B cell (primary cell): Measurements from ENCODE around the gene TEX10. TPM values are rescaled to one million over a fixed set of nuclear protein-coding genes. Genes with fewer than 3 reads are reported as not detected.

Experiments used
- ATAC-seq: fragments of 200-7000 bp; cut with Tn5 transposase; one replicate; pipeline ENCODE4 v1.10.0; 2021; ENCODE audit warnings: low read depth, mild to moderate bottlenecking, moderate number of reproducible peaks, moderate library complexity
- CTCF ChIA-PET: fragments of 350-600 bp; sonication (Branson Sonifier 250); formaldehyde crosslinking; loops from one replicate; lab custom pipeline; 2021; ENCODE audit warnings: antibody characterized with exemption, inconsistent platforms; lab: Charles Lee
- POLR2A ChIA-PET: fragments of 350-600 bp; sonication (Branson Sonifier 250); formaldehyde crosslinking; loops from one replicate; lab custom pipeline; 2021; ENCODE audit warnings: antibody characterized with exemption; lab: Charles Lee
- DNase-seq: peaks from one replicate; pipeline ENCODE4 v3.0.0; 2013
- H2AFZ ChIP-seq: 2 replicates; pipeline ENCODE4 v1.6.1; 2012; ENCODE audit warnings: mild to moderate bottlenecking, low read depth, low read length; ENCODE audit not compliant: insufficient read depth, poor library complexity, severe bottlenecking
- H3K27ac ChIP-seq, 2 donors: 1 replicate in 1 of 2; 2 replicates in 1 of 2; pipeline ENCODE4 v1.5.1; 2012 to 2013; ENCODE audit warnings: low read length in 2 of 2, mild to moderate bottlenecking in 2 of 2, moderate library complexity in 1 of 2
- H3K27me3 ChIP-seq, 4 experiments: fragments of 200-600 bp in 1 of 4; sonication (generic) in 1 of 4; replicated peaks in 1 of 4; 1 replicate in 2 of 4; 2 replicates in 2 of 4; pipeline versions ENCODE4 v1.6.1 to v1.7.0; 2013 to 2016; ENCODE audit warnings: low read length in 3 of 4, mild to moderate bottlenecking in 2 of 4, mixed read lengths in 1 of 4, moderate library complexity in 1 of 4; ENCODE audit not compliant: insufficient read depth in 4 of 4, control insufficient read depth in 3 of 4; ENCODE audit errors: control extremely low read depth in 1 of 4
- H3K36me3 ChIP-seq, 2 experiments: replicated peaks in 1 of 2; 1 replicate in 1 of 2; 2 replicates in 1 of 2; pipeline versions ENCODE4 v1.6.1 to v1.7.1; 2013; ENCODE audit warnings: low read length in 1 of 2; ENCODE audit not compliant: insufficient read depth in 2 of 2, control insufficient read depth in 1 of 2; ENCODE audit errors: control extremely low read depth in 1 of 2, extremely low read depth in 1 of 2
- H3K4me1 ChIP-seq, 2 donors: fragments of 200-600 bp in 1 of 2; sonication (generic) in 1 of 2; 1 replicate in 1 of 2; 2 replicates in 1 of 2; pipeline versions ENCODE4 v1.5.1 to v1.6.1; 2013 to 2017; ENCODE audit warnings: low read length in 2 of 2; ENCODE audit not compliant: control insufficient read depth in 2 of 2, insufficient read depth in 2 of 2
- H3K4me2 ChIP-seq: replicated peaks from 2 replicates; pipeline ENCODE3; 2012; ENCODE audit warnings: mild to moderate bottlenecking, low read depth, low read length; ENCODE audit not compliant: poor library complexity, severe bottlenecking
- H3K4me3 ChIP-seq, 5 experiments: fragments of 200-600 bp in 1 of 5; sonication (generic) in 1 of 5; 1 replicate in 3 of 5; 2 replicates in 2 of 5; pipeline versions ENCODE4 v1.5.1 to v1.7.0; 2011 to 2016; ENCODE audit warnings: low read length in 4 of 5, mild to moderate bottlenecking in 4 of 5, low read depth in 2 of 5, control low read depth in 1 of 5, moderate library complexity in 1 of 5; ENCODE audit not compliant: insufficient read depth in 1 of 5; ENCODE audit errors: control extremely low read depth in 1 of 5, extremely low read depth in 1 of 5
- H3K79me2 ChIP-seq: fragments of 200-600 bp; sonication (generic); one replicate; pipeline ENCODE4 v1.6.0; 2016; ENCODE audit warnings: low read length; ENCODE audit not compliant: control insufficient read depth, insufficient read depth
- H3K9ac ChIP-seq: fragments of 200-600 bp; sonication (generic); 2 replicates; pipeline ENCODE4 v1.6.1; 2017; ENCODE audit warnings: mild to moderate bottlenecking, low read length, moderate library complexity
- H3K9me3 ChIP-seq, 3 donors: one replicate each; pipeline versions ENCODE4 v1.6.1 to v1.7.1; 2013; ENCODE audit warnings: low read length in 2 of 3; ENCODE audit not compliant: control insufficient read depth in 2 of 3, insufficient read depth in 1 of 3; ENCODE audit errors: control extremely low read depth in 1 of 3
- H4K20me1 ChIP-seq: 2 replicates; pipeline ENCODE4 v1.6.0; 2012; ENCODE audit warnings: mild to moderate bottlenecking, low read length; ENCODE audit not compliant: insufficient read depth, control insufficient read depth, poor library complexity, severe bottlenecking
- H3K27ac Mint-ChIP-seq: one replicate; pipeline ENCODE4 v1.8.0; 2021; ENCODE audit warnings: mixed read lengths
- H3K27me3 Mint-ChIP-seq: one replicate; pipeline ENCODE4 v1.8.0; 2021; ENCODE audit warnings: mixed read lengths
- H3K4me1 Mint-ChIP-seq: one replicate; pipeline ENCODE4 v1.8.0; 2021; ENCODE audit warnings: mixed read lengths
- H3K4me3 Mint-ChIP-seq: one replicate; pipeline ENCODE4 v1.8.0; 2021; ENCODE audit warnings: mixed read lengths
- H3K9me3 Mint-ChIP-seq: one replicate; pipeline ENCODE4 v1.8.0; 2022; ENCODE audit warnings: mixed read lengths; ENCODE audit not compliant: insufficient read depth
- CTCF ChIP-seq: fragments of 200-600 bp; IDR thresholded peaks from one replicate; pipeline ENCODE4 v1.8.0; 2022; ENCODE audit warnings: antibody characterized with exemption, mild to moderate bottlenecking
- EZH2 ChIP-seq: IDR thresholded peaks from 2 replicates; pipeline ENCODE4 v1.6.1; 2012; ENCODE audit warnings: borderline replicate concordance, low read depth, mild to moderate bottlenecking, moderate library complexity, low read length; ENCODE audit not compliant: insufficient read depth, poor library complexity, severe bottlenecking
- WGBS: methylation state at CpG from one replicate; pipeline ENCODE4 v1.1.5; 2013; ENCODE audit warnings: missing lambda C conversion rate; ENCODE audit not compliant: insufficient coverage; 5-methylcytosine and 5-hydroxymethylcytosine counted together
- intact Hi-C: fragments of 100-400 bp; cut with micrococcal nuclease; formaldehyde crosslinking; loops from one replicate; pipeline ENCODE4 v1.10.0; 2022
- polyA plus RNA-seq: library from polyadenylated mRNA; depleted of rRNA; stranded (reverse); fragments of >200 nt; gene quantifications from 2 replicates; pipeline ENCODE4 v1.2.3, GENCODE V29; 2012
- total RNA-seq, 2 donors: library from RNA; stranded (reverse); fragments of 120-200 nt in 1 of 2; gene quantifications; 1 replicate in 1 of 2; 2 replicates in 1 of 2; pipeline versions ENCODE4 v1.2.3 to v1.2.4, GENCODE V29; 2013 to 2022

Gene TEX10
- total and polyA plus RNA-seq, 2 donors (not counting 1 experiment from before 2014, with no cell fraction given), result 15.5 to 24.9 TPM

GRCh38 chr9:100375658-100376057, 22.9 kb upstream of the TEX10 start:
- no peaks in the 10 kb centered on the region for H3K4me1 ChIP-seq
- no peaks in the 10 kb centered on the region for H3K4me1 Mint-ChIP-seq
- no peak overlapping the region for H3K27ac ChIP-seq
- H2AFZ ChIP-seq, result no peak overlapping the region
- intact Hi-C loops, result no loop called here
- H3K9me3 Mint-ChIP-seq, result no peaks in the 10 kb centered on the region
- no peak overlapping the region for H3K9ac ChIP-seq
- H4K20me1 ChIP-seq, result no peaks in the 10 kb centered on the region
- H3K9me3 ChIP-seq, result peaks cover 0 to 2% (median 0%) of the 10 kb centered on the region in 3 donors
- no peaks in the 10 kb centered on the region for H3K79me2 ChIP-seq
- no peak overlapping the region for H3K4me3 Mint-ChIP-seq
- CTCF ChIA-PET, result no interaction called here
- H3K27ac Mint-ChIP-seq, result no peak overlapping the region
- DNase-seq (no peak), ATAC-seq (no peak)
- no peak overlapping the region for H3K4me2 ChIP-seq
- WGBS, result 96% methylated on average over 5 of the region's 5 CpGs
- no peaks in the 10 kb centered on the region for H3K27me3 ChIP-seq
- no peaks in the 10 kb centered on the region for H3K36me3 ChIP-seq
- POLR2A ChIA-PET, result no interaction called here
- TF ChIP-seq CTCF, result no peak
- no peak for TF ChIP-seq EZH2
- no peak overlapping the region for H3K4me3 ChIP-seq
- H3K27me3 Mint-ChIP-seq, result no peaks in the 10 kb centered on the region

- CTCF ChIA-PET, result no interaction called here
- H3K9ac ChIP-seq, result no peak overlapping the region
- POLR2A ChIA-PET, result no interaction called here
- intact Hi-C loops, result no loop called here
- peaks cover 0 to 6% (median 6%) of the 10 kb centered on the region in 3 donors for H3K9me3 ChIP-seq
- Mint-ChIP-seq H3K9me3 (no peaks in the 10 kb centered on the region), H3K27me3 (no peaks in the 10 kb centered on the region), H3K4me3 (no peak overlapping the region), H3K4me1 (no peaks in the 10 kb centered on the region), H3K27ac (no peak overlapping the region)
- TF ChIP-seq CTCF, result no peak
- no peak for TF ChIP-seq EZH2
- H3K4me3 ChIP-seq, result no peak overlapping the region
- no CpG with 5 or more reads among the region's 3 CpGs for WGBS
- no peaks in the 10 kb centered on the region for H3K4me1 ChIP-seq
- no peaks in the 10 kb centered on the region for H3K79me2 ChIP-seq
- H3K27ac ChIP-seq, result no peak overlapping the region
- H4K20me1 ChIP-seq, result no peaks in the 10 kb centered on the region
- no peak overlapping the region for H2AFZ ChIP-seq
- H3K36me3 ChIP-seq, result no peaks in the 10 kb centered on the region
- no peak for DNase-seq
- no peaks in the 10 kb centered on the region for H3K27me3 ChIP-seq
- H3K4me2 ChIP-seq, result no peak overlapping the region
- ATAC-seq, result no peak
These were observed 19.9 kb upstream of the TEX10 start for GRCh38 chr9:100372648-100373047.
